Spleen (tissue), 7 donors: ENCODE measurements around the gene MALSU1.

Source experiments
- POLR2A ChIP-seq, 3 donors: fragments of 450-650 bp; IDR thresholded peaks; one replicate each; pipeline ENCODE4 v1.5.1; 2017; ENCODE audit warnings: antibody characterized with exemption in 3 of 3, mild to moderate bottlenecking in 1 of 3
- TF ChIP-seq, protein P1 (sequence below), 11 experiments: fragments of 200-600 bp in 7 of 11; fragments of 450-650 bp in 4 of 11; sonication (generic) in 4 of 11; IDR thresholded peaks in 8 of 11; conservative IDR thresholded peaks in 3 of 11; 1 replicate in 7 of 11; 2 replicates in 4 of 11; pipeline versions ENCODE4 v1.4.0 to v1.8.0; 2016 to 2021; ENCODE audit warnings: antibody characterized with exemption in 11 of 11, inconsistent platforms in 4 of 11, mild to moderate bottlenecking in 1 of 11
- donor health status: DM: no; HTN: no; CAD: no; lungs with moderate emphysema.
- donor health status: DM: no; HTN: no; CAD: no.
- donor health status: DM: no; HTN: no; CAD: no.

DNA sequence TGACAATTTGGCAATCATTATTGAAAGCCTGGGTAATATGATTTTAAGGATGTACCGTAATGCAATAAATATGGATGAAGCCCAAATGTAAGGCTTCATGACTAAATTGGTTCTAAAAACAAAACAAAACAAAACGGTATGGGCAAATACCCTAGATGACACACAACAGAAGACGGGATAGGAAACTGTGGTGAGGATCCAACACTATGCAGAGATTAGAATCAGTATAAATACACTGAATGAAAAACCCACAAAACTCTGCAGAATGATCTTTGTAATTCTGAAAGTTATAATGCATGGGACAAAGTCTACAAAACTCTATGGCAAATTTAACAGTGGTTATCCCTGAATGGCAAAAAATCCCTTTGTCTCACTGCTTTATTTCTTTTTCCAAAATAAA is 57.6 kb downstream of the MALSU1 start:
- TF ChIP-seq, protein P1, sequence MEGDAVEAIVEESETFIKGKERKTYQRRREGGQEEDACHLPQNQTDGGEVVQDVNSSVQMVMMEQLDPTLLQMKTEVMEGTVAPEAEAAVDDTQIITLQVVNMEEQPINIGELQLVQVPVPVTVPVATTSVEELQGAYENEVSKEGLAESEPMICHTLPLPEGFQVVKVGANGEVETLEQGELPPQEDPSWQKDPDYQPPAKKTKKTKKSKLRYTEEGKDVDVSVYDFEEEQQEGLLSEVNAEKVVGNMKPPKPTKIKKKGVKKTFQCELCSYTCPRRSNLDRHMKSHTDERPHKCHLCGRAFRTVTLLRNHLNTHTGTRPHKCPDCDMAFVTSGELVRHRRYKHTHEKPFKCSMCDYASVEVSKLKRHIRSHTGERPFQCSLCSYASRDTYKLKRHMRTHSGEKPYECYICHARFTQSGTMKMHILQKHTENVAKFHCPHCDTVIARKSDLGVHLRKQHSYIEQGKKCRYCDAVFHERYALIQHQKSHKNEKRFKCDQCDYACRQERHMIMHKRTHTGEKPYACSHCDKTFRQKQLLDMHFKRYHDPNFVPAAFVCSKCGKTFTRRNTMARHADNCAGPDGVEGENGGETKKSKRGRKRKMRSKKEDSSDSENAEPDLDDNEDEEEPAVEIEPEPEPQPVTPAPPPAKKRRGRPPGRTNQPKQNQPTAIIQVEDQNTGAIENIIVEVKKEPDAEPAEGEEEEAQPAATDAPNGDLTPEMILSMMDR (IDR thresholded peaks at IDR 0.05 in 8 of 11, conservative IDR thresholded peaks at IDR 0.05 in 3 of 11), result no peak
- no peak for TF ChIP-seq POLR2A (IDR thresholded peaks at IDR 0.05)
